Measurements from ENCODE around the gene KNDC1. TPM values are rescaled to one million over a fixed set of nuclear protein-coding genes. Genes with fewer than 3 reads are reported as not detected.

The KNDC1 gene
- total RNA-seq, 1 donor from 2014 or later: 4.8 TPM

DNA sequence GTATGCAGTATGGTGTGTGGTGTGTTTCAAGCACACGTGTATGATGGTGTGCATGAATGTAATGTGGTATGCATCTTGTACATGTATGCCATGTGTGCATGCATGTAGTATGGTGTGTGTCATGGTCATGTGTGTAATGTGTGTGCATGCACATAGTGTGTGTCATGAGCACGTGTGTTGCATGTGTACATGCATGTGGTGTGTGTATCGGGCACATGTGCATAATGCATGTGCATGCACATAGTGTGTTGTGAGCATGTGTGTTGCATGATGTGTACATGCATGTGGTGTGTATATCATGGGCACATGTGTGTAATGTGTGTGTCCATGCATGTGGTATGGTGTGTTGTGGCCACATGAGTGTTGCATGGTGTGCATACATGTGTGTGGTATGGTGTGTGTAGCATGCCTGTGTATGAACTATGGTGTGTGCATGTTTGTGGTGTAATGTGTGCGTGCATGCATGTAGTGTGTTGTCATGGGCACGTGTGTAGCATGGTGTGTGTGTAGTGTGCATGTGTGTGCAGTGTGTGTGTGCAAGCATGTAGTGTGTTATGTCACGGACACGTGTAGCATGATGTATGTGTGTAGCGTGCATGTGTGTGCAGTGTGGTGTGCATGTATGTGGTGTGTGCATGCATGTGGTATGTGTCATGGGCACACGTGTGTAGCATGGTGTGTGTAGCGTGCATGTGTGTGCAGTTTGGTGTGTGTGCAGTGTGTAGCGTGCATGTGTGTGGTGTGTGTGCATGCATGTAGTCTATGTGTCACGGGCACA, 17.6 kb downstream of the KNDC1 start:
- DNase-seq (ENCODE audit: low spot score): no peak

DNA sequence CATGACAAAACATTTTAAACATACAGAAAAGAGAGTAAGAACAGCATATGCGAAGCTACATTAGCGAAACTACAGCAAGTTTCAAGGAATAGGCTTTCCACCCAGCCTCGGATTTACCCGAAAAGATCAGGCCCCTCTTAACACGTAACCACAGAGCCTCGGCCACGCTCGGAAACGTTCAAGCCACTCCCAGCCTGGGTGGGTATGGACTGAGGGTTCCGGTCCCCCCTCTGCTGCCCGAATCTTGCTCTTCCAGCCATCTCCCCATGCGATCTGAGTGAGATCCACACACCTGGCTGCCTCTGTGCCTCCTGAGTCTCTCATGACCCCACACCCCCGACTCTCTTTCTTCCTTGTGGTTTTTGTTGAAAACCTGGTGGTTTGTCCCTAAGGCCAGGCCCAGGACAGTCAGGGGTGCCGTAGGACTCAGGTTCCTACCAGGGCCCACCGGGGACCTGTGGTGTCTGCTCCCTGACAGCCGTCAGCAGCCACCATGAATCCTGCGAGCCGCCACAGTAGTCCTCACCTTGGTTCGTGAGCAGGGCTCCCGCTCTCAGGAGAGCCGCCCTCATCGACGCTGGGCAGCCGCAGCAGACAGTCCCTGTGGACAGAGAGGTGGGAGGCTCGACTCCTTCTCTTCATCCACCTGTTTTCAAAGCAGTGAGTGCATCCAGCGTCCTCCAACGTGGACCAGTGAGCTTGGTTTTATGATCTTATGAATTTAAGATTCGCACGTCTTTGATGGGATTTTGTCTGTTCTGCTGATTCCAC, 18.5 kb downstream of the KNDC1 start:
- no peak for DNase-seq (ENCODE audit: low spot score)

DNA sequence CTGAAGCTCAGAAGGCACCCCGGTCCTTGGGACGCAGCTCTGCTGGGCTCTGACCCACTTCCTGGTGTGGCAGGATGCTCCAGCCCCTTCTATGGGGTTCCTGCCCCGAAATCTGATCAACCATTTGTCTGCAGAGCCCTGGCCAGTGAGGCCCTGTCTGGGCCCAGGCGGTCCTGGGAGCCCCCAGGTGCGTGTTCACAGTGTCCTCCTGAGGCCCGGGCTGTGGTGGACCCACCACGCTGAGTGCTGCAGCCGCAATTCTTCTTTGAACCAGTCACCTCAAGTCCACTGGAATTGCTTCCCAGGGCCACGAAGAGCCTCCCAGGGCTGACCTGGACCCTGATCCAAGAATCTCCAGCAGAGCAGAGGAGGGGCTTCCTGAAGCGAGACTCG, 19.1 kb downstream of the KNDC1 start:
- DNase-seq (ENCODE audit: low spot score): no peak

DNA sequence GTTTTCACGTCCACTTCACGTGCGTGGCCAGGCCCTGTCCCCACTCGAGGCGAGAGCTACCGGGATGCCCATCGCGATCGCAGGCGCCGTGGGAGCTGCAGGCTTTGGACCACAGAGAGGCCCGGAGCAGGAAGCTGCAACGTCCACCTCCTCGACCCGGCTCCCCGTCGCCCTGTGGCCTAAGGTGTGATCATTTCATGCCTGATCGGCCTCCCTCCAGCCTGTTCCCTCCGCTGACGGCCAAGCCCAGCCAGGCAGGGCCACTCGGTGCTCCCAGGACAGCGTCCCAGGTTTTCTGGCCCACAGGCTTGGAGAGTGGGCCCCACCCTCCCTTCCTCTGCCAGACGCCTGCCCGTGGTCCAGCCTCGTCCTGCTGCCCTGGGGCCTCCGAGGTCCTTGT, 19.6 kb downstream of the KNDC1 start:
- no peak for DNase-seq (ENCODE audit: low spot score)

DNA sequence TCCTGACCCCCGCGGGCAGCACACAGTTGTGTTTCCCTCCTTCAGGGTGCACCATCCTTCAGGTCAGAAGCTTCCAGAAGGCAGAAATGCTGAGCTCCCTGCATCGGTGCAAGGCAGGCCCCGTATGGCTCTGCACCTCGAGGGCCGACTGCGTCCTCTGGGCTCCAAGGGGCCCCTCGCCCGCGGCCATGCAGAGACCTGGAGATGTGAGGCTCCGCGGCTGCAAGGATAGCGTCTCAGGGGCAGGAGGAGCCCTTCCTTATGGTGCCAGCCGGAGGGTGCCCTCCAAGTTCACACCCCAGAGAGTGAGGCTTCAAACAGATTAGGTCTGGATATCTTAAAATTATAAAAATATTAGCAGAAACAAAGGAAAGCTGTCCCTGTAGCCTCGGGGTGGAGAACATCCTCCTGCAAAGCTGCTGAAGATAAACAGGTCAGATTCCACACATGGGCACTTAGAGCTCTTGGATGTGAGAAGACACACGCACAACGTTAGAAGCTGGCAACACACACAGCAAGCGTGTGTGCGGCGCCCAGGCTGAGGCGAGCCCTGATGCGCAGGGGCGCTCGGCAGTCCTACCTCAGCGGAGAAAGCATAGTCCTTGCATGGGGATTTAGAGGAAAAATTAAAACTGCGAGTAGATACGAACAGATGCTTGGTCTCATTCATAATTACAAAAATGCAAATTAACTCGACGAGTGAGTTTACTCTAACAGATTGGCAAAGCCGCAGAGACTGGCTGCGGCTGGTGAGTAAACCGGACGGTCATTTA, 20.4 kb downstream of the KNDC1 start:
- no peak for DNase-seq (ENCODE audit: low spot score)

DNA sequence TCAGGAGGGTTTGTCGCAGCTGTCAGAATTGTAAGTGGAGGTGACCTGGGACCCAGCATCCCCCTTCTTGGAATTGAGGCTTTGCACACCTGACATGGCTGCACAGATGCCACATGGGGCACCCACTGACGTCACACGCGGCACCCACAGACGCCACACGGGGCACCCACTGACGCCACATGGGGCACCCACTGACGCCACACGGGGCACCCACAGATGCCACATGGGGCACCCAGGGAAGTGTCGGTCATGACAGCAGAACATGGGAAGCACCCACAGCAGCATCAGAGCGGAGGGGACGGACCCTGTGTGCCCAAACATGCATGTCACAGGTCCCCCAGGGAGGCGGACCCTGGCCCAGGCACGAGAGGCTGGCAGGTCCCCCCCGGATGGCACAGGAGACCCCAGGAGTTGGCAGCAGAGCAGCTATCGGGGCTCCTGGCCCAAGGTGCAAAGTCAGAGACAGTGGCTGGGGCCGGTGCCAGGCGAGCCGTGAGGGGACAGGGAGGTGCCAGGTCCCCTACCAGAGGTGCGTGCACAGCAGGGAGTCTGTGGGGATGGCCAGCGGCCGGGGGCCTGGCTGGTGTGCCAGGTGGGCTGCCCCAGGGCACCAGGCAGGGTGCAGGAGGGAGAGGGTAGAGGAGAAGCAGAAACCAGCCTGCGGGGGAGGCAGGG, 21.1 kb downstream of the KNDC1 start:
- DNase-seq (ENCODE audit: low spot score): no peak

DNA sequence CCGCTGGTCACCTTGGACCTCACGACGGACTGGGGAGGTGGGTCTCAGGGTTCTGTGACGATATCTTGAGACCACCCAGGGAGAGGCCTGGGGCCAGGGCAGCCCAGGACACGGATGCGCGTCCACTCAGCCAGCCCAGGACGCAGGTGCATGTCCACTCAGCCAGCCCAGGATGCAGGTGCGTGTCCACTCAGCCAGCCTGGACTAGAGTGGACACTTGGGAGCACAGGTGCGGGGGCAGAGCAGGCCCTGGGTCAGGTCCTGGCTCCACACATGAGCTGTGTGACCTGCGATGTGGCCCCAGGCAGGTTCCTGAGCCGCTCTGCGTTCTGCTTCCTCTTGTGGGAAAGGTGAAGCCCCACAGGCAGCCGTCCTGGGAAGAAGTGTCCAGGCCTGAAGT, 22.2 kb downstream of the KNDC1 start:
- no peak for DNase-seq (ENCODE audit: low spot score)

DNA sequence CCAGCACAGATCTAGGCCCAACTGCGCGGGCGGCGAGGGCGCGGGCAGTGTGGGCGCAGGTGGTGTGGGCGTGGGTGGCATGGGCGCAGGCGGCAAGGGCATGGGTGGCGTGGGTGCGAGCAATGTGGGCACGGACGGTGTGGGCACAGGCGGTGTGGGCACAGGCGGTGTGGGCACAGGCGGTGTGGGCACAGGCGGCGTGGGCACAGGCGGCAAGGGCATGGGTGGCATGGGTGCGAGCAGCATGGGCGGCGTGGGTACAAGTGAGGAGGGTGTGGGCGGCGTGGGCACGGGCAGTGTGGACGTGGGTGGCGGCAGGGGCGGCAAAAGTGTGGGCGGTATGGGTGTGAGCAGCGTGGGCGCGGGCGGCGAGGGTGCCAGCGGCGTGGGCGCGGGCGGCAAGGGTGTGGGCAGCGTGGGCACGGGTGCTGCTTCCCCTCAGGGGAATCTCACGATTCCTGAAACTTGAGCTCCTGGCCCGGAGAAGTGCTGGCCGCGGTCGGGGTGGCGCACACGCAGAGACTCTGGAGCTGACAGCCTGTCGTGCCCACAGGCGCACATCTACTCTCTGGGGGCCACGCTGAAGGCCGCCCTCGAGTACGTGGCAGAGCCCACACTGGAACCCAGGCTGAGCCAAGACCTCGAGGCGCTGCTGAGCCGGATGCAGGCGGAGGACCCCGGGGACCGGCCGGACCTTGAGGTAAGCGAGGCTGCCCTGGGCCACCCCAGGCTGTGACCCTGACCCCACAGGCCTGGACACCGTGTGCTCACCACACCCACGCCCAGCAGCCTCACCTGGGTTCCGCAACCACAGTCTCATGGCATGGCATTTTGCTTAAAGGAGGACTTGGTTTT, 23.0 kb downstream of the KNDC1 start:
- DNase-seq (ENCODE audit: low spot score): no peak

DNA sequence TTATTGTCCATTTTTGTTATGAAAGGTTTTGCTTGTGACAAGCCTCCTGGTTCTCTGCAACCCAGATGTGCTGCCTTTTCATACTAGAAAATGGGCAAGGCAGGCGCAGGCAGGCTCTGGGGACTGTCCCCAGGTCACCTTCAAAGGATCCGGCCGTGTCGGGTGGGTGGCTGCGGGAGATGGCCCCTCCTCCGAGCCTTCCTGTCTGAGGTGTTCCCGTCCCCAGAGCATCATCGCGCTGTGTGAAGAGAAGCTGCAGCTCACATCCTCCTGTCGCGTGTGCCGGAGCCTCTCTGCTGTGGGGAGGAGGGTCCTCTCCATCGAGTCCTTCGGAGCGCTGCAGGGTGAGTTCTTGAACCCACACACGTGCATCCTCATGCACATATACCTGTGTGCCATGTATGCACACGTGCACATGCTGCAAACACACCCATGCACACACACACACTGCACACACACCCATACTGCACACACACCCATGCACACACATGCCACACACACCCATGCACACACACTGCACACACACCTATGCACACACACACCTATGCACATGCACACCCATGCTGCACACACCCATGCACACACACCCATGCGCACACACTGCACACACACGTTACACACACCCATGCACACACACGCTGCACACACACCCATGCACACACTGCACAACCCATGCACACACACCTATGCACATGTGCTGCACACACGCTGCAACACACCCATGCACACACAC, 23.8 kb downstream of the KNDC1 start:
- DNase-seq (ENCODE audit: low spot score): no peak

DNA sequence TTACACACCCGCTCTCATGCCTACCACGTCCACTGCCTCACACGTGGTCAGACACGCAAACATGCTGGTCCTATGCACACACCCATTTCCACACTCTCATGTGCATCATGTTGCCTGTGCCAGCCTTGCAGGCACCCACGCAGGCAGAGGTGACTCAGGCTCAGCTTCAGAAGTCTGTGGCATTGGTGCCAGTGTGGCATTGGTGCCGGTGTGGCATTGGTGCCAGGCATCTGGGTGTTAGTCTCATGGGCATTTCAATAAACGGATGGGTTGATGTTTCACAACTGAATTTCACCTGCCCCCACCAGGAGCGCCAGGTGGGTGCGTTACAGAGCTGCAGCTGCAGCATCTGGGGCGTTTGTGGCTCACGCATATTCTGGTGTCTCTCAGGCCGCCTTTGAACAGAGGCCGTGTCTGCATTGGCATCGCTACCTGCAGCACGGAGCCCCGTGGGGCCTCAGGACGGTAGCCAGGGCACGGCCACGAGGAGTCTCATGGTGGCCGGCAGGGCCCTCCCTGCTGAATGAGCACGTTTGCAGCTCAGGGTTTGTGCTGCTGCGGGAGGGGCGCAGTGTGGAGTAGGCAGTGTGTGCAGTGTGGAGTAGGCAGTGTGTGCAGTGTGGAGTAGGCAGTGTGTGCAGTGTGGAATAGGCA, 24.7 kb downstream of the KNDC1 start:
- DNase-seq (ENCODE audit: low spot score): no peak

DNA sequence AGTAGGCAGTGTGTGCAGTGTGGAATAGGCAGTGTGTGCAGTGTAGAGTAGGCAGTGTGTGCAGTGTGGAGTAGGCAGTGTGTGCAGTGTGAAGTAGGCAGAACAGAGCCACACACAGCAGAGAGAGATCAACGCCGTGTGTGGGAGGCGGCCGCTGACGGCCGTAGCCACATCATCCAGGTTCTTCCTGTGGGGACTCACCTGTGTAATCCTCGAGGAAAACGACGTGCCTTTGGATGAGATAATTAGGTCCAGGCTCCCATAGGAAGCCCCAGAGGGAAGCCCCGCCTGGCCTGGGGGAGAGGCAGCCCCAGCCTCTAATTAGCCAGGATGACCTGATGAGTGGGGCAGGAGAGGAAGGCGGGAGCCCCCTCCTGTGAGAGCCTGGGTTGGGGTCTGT, 25.4 kb downstream of the KNDC1 start:
- DNase-seq (ENCODE audit: low spot score): no peak

DNA sequence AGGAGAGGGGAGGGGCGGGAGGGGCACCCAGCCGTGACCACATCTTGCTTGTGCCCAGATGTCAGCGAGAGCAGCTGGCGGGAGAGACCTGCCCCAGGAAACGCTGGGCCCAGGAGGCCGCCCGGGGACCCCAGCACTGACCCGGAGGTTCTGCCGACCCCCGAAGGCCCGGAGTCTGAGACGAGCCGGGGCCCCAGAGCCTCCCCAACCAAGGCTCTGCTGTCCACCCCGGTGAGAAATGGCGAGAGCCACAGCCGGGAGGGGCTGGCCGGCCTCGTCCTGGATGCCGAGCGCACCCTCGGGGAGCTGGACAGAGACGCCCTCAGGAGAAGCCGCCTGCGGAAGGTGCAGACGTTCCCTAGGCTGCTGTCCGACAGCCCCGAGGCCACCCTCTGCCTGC, 25.9 kb downstream of the KNDC1 start:
- DNase-seq (ENCODE audit: low spot score): no peak

DNA sequence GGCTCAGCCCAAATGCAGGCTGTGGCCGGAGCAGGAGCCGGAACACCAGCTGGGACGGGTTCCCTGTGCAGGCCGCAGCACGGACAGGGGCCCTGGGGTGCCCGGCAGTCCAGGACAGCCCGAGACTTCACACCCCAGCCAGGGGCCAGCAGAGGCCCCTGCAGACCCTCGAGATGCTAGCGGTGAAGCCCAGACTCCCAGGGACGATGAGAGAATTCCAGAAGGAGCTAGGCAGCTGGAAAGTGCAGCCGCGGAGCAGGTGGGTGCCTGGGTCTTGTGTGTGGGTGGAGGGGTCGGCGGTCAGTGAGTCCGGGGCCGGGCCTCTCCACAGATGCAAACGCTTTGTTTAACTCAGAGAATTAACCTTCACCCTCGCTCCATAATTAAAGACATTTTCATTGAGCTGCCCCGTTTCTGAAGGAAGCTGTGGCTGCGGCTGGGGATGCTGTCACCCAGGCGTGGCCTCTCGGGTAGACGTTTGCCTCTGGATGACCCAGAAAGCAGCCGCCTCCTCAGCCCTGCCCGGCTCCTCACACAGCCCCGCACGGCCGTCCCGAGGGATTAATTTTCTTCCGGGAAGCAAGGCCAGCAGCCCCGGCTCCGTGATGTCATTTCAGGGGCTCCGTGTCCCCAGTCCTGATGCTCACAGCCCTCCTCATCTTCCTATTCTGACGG, 26.5 kb downstream of the KNDC1 start:
- peak; percentile 38 for DNase-seq (ENCODE audit: low spot score)

DNA sequence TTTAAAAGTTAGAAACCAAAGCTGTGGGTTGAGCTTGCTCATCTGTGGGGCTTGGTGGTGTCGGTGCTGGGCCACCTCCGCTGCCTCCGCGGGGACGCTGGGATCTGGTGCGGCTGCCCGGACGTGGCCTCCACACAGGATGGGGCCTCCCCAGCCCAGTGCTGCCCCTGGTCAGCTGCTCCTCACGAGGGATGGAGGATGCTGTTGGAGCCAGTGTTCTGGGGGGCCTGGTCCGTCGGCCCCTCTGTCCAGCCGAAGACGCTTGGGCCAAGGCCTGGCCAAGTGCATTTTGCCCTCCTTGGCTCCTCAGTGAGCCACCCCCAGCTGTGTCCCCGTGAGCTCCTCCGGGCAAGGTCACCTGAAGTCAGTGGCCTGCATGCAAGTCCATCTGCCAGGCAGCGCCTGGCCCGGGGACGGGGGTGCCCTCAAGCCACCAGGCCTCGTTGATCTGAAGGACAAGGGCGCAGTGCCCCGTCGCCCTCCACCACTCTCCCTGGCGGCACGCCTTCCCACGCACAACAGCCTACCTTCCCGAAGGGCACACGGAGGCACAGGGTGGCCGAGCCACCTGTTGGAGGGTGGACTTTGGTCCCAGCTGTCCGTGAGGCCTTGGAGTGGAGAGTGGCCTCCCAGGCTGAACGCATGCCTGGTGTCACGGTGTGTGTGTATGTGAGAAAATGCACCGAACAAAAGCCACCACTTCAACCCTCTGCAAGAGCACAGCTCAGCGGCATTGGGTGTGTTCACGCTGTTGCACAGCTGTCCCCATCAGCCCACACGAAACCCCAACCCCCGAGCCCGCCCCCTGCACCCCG, 27.3 kb downstream of the KNDC1 start:
- DNase-seq (ENCODE audit: low spot score): no peak

DNA sequence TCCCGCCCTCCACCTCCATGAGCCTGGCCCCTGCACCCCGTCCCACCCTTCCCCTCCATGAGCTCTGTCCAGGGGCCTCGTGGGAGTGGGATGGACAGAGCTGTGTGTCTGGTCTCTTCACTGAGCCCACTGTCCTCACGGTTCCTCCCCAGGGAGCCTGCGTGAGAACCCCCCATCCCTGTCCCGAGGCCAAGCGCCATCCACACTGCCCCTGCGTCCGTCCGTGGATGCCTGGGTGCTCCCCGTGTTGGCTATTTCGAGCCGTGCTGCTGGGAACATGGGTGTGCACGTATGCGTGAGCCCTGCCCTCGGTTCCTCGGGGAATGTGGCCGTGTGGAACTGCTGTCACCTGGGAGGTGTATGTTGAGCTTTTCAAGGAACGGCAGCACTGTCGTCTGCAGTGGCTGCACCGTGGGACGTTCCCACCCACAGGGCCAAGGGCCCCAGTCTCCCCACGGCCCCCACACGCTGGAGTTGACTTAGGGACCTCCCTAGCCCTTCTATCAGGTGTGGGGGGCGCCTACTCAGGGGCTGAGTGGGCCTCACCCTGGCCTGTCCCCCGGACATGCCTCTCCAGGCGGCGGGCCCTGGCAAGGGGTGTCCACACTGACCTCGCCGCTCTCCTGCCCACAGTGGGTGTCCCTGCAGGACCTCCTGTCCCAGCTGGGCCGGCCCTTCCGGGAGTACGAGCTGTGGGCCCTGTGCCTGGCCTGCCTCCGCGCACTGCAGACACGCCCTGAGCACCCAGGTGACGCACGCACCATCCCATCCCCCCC, 28.1 kb downstream of the KNDC1 start:
- no peak for DNase-seq (ENCODE audit: low spot score)

DNA sequence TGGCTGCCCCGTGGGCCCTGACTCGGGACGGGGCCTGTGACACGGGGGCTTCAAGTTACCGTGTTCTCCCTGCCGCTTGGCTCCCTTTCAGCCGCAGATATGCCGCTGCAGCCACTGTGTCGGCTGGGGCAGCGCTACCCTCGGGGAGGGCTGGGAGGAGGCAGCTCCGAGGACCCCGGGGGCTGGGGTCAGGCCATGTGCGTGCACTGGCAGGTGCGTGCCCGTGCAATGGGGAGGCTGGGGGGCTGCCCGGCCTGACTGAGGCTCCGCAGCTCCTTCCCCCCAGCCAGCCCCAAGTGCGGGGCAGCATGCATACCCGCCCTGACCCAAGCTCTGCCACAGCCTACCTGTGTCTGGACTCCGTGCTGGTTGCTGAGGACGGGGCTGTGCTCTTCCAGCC, 29.2 kb downstream of the KNDC1 start:
- no peak for DNase-seq (ENCODE audit: low spot score)

DNA sequence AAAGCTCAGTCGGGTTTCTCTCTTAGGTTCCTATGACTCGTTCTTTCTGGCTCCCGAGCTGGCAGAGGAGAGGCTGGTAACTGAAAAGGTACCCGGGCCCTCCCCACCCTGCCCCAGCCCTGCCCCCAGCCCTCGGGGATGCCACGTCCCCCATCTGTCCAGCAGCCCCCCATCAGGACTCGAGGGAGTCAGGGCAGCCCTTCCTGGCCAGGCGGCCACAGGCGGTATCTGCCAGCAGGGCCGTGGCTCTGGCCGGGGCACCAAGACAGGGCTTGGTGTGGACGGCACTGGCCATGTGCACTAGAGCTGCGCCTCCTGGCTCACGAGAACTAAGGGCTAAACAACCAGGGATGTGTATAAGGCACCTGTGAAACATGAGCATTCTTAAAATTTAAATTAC, 29.7 kb downstream of the KNDC1 start:
- no peak for DNase-seq (ENCODE audit: low spot score)
